Erythroblast (primary cell): ENCODE measurements around the gene PAFAH2.

Experiments
- GATA1 ChIP-seq: IDR thresholded peaks from 2 replicates; pipeline ENCODE4 v1.6.1; 2011; ENCODE audit warnings: low read depth, mild to moderate bottlenecking, control low read depth, low read length, moderate library complexity
- POLR2A ChIP-seq: IDR thresholded peaks from 2 replicates; pipeline ENCODE4 v1.6.1; 2011; ENCODE audit warnings: mild to moderate bottlenecking, low read length

- TF ChIP-seq POLR2A = no peak
- TF ChIP-seq GATA1 = no peak
These were observed 12.7 kb downstream of the PAFAH2 start for GRCh38 chr1:25985171-25985570.
